AG09309 (cell line): ENCODE data around the gene RPS17.
A peak's percentile ranks its signal among the peaks of the same experiment; 100 is the strongest.

Experiments
- DNase-seq: peaks from one replicate; pipeline ENCODE4 v3.0.0-alpha.2; 2010; ENCODE audit warnings: low read depth
- H3K4me3 ChIP-seq: 2 replicates; pipeline ENCODE4 v1.5.1; 2011; ENCODE audit warnings: mild to moderate bottlenecking, low read depth, low read length, moderate library complexity; ENCODE audit not compliant: control insufficient read depth
- CTCF ChIP-seq: IDR thresholded peaks from 2 replicates; pipeline ENCODE4 v1.5.1; 2011; ENCODE audit warnings: mild to moderate bottlenecking, low read depth, low read length, inconsistent platforms; ENCODE audit not compliant: insufficient read depth, control insufficient read depth; ENCODE audit errors: missing control alignments

Gene RPS17

DNA sequence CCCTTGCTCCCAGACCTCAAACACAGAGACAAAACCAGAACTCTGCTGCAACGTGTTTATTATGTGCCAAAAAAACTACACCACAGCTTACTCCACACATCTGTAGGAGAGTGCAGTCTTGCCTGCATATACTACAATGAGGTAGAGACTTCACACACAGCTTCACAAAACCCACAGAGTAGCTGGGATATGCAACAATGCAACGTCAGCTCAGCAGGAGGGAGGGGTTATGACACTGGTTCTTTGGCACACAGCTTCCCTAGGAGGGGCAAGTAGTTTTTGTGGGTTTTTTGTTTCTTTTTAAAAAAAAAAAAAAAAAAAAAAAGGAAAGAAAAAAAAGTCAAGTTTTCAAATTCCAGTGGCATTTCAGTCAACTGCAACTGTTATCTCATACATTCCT, 2.9 kb upstream of the RPS17 start:
- H3K4me3 ChIP-seq: no peak overlapping the region
- peak; percentile 73 for DNase-seq
- no peak for TF ChIP-seq CTCF

DNA sequence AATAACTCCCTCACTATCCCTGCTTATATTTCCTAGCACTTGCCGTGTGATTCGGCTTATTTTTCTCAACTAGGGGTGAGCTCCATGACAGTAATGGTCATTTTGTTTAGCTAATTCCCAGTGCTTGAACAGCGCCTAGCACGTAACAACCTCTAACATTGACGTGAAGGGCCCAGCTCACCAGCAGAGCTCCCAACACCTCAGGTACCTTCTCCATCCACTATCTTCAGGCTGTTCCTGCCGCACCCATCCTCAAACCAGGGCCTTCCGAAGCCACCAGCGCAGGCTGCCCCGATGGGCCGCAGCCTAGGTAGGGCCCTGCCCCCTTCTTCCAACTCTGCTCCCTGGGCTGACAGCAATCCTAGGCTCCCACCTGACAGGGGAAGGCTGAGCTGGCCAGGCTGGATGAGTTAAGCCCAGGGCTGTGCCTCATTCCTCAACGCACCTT, 751 bp upstream of the RPS17 start:
- peak overlapping the region; percentile 95 for H3K4me3 ChIP-seq
- DNase-seq: no peak
- TF ChIP-seq CTCF: no peak

GRCh38 chr15:82539691-82540054, 584 bp downstream of the RPS17 start:
- TF ChIP-seq CTCF: no peak
- H3K4me3 ChIP-seq: peak overlapping the region; percentile 95
- DNase-seq: no peak

DNA sequence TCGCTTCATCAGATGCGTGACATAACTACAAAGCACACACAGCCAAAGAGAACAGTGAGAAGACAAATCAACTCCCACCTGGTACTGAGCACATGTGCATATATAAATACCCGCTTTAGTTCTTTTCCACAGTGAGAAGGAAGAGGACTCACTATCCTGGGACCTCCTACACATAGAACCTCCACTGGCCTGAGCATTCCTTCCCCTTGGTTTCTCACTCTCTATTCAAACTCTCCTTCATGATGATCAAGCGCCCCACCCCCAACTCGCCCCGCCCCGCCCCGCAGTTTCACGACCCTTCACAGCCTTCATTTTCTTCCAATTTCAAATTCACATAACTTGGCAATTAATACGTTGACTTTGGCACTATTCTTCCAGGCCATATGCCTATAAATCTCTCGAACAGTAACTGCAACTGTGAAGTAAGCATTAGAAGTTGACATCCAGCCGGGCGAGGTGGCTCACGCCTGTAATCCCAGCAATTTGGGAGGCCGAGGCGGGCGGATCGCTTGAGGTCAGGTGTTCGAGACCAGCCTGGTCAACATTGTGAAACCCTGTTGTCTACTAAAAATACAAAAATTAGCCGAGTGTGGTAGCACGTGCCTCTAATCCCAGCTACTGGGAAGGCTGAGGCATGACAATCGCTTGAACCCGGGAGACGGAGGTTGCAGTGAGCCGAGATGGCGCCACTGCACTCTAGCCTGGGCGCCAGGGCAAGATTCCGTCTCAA, 1.1 kb downstream of the RPS17 start:
- no peak for DNase-seq
- peak overlapping the region; percentile 95 for H3K4me3 ChIP-seq

GRCh38 chr15:82537351-82537908, 2.8 kb downstream of the RPS17 start:
- no peak overlapping the region for H3K4me3 ChIP-seq
- no peak for TF ChIP-seq CTCF
- no peak for DNase-seq

More for the DNA sequence above, 1.1 kb downstream of the RPS17 start:
- TF ChIP-seq CTCF: no peak

DNA sequence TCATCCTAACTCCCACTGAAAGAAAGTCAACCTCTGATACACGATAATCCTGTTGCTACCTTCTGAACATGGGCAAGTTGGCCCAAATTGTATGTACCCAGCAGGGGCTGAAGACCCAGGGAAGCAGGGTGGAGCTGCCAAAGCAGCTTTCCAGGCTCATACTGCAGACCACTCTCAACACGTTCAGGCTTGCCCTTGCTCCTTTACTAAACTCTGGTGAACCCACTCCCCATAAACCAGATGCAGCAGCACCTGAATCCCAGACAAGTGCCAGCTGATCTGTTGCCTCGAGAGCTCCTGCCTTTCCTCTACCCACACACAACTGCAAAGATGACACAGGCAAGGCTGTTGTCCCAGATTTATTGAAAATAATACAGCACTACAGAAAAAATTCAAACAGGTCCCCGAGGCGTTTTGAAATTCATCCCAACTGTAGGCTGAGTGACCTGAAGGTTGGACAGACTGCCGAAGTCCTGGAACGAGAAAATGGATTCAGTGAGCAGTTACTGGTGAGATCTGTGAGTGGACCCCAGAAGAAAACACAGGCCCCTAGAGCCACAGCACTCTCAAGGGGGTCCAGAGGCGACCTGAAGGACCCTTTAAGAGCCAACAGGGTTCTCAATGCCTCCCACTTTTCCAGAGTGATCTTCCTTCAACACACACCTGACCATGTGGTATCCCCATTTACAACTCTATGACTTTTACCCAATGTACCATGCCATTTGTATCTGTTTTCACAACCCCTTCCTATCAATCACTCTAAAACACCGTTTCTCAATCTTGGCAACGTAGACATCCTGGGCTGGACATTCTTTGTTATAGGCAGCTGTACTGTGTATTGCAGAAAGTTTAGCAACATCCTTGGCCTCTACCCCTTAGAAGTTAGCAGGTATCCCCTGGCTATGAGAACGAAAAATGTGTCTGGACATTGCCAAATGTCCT, 3.6 kb downstream of the RPS17 start:
- TF ChIP-seq CTCF: no peak
- H3K4me3 ChIP-seq: no peak overlapping the region
- DNase-seq: no peak
